HG03521 (cell line): ENCODE results near the gene CDK11B.

Experiments used
- ATAC-seq: cut with Tn5 transposase; IDR thresholded peaks from one replicate; pipeline ENCODE4 v1.9.1; 2021; ENCODE audit warnings: mild to moderate bottlenecking, moderate library complexity; ENCODE audit not compliant: unreplicated experiment

CDK11B gene

GRCh38 chr1:1628754-1629429 is 29.9 kb downstream of the CDK11B start:
- ATAC-seq, result no peak

GRCh38 chr1:1627829-1628753 is 30.7 kb downstream of the CDK11B start:
- no peak for ATAC-seq

GRCh38 chr1:1627261-1627828 is 31.5 kb downstream of the CDK11B start:
- ATAC-seq, result no peak

GRCh38 chr1:1626207-1627141 is 32.3 kb downstream of the CDK11B start:
- ATAC-seq, result no peak

GRCh38 chr1:1625824-1626206 is 33.0 kb downstream of the CDK11B start:
- no peak for ATAC-seq

GRCh38 chr1:1625404-1625775 is 33.4 kb downstream of the CDK11B start:
- ATAC-seq, result no peak

- no peak for ATAC-seq
Observed at GRCh38 chr1:1624443-1625403, 34.1 kb downstream of the CDK11B start.

- no peak for ATAC-seq
Observed at GRCh38 chr1:1623631-1624442, 35.0 kb downstream of the CDK11B start.

- no peak for ATAC-seq
Observed at GRCh38 chr1:1623181-1623630, 35.6 kb downstream of the CDK11B start.

GRCh38 chr1:1622788-1623094 is 36.1 kb downstream of the CDK11B start:
- ATAC-seq, result no peak

- ATAC-seq, result no peak
Observed at GRCh38 chr1:1622010-1622787, 36.6 kb downstream of the CDK11B start.

- no peak for ATAC-seq
Observed at GRCh38 chr1:1621173-1622009, 37.4 kb downstream of the CDK11B start.

GRCh38 chr1:1620433-1621139 is 38.2 kb downstream of the CDK11B start:
- no peak for ATAC-seq

- no peak for ATAC-seq
Observed at GRCh38 chr1:1619917-1620361, 38.9 kb downstream of the CDK11B start.

- ATAC-seq, result no peak
Observed at GRCh38 chr1:1618396-1619068, 40.3 kb downstream of the CDK11B start.

- ATAC-seq, result no peak
Observed at GRCh38 chr1:1617925-1618324, 40.9 kb downstream of the CDK11B start.
